B cell (primary cell): ENCODE measurements around the gene ANTXR1. TPM values are rescaled to one million over a fixed set of nuclear protein-coding genes. Genes with fewer than 3 reads are reported as not detected.

Source experiments
- ATAC-seq: fragments of 200-7000 bp; cut with Tn5 transposase; one replicate; pipeline ENCODE4 v1.10.0; 2021; ENCODE audit warnings: low read depth, mild to moderate bottlenecking, moderate number of reproducible peaks, moderate library complexity
- CTCF ChIA-PET: fragments of 350-600 bp; sonication (Branson Sonifier 250); formaldehyde crosslinking; loops from one replicate; lab custom pipeline; 2021; ENCODE audit warnings: antibody characterized with exemption, inconsistent platforms; lab: Charles Lee
- POLR2A ChIA-PET: fragments of 350-600 bp; sonication (Branson Sonifier 250); formaldehyde crosslinking; loops from one replicate; lab custom pipeline; 2021; ENCODE audit warnings: antibody characterized with exemption; lab: Charles Lee
- DNase-seq: peaks from one replicate; pipeline ENCODE4 v3.0.0; 2013
- H2AFZ ChIP-seq: 2 replicates; pipeline ENCODE4 v1.6.1; 2012; ENCODE audit warnings: mild to moderate bottlenecking, low read depth, low read length; ENCODE audit not compliant: insufficient read depth, poor library complexity, severe bottlenecking
- H3K27ac ChIP-seq, 2 donors: 1 replicate in 1 of 2; 2 replicates in 1 of 2; pipeline ENCODE4 v1.5.1; 2012 to 2013; ENCODE audit warnings: low read length in 2 of 2, mild to moderate bottlenecking in 2 of 2, moderate library complexity in 1 of 2
- H3K27me3 ChIP-seq, 4 experiments: fragments of 200-600 bp in 1 of 4; sonication (generic) in 1 of 4; replicated peaks in 1 of 4; 1 replicate in 2 of 4; 2 replicates in 2 of 4; pipeline versions ENCODE4 v1.6.1 to v1.7.0; 2013 to 2016; ENCODE audit warnings: low read length in 3 of 4, mild to moderate bottlenecking in 2 of 4, mixed read lengths in 1 of 4, moderate library complexity in 1 of 4; ENCODE audit not compliant: insufficient read depth in 4 of 4, control insufficient read depth in 3 of 4; ENCODE audit errors: control extremely low read depth in 1 of 4
- H3K36me3 ChIP-seq, 2 experiments: replicated peaks in 1 of 2; 1 replicate in 1 of 2; 2 replicates in 1 of 2; pipeline versions ENCODE4 v1.6.1 to v1.7.1; 2013; ENCODE audit warnings: low read length in 1 of 2; ENCODE audit not compliant: insufficient read depth in 2 of 2, control insufficient read depth in 1 of 2; ENCODE audit errors: control extremely low read depth in 1 of 2, extremely low read depth in 1 of 2
- H3K4me1 ChIP-seq, 2 donors: fragments of 200-600 bp in 1 of 2; sonication (generic) in 1 of 2; 1 replicate in 1 of 2; 2 replicates in 1 of 2; pipeline versions ENCODE4 v1.5.1 to v1.6.1; 2013 to 2017; ENCODE audit warnings: low read length in 2 of 2; ENCODE audit not compliant: control insufficient read depth in 2 of 2, insufficient read depth in 2 of 2
- H3K4me2 ChIP-seq: replicated peaks from 2 replicates; pipeline ENCODE3; 2012; ENCODE audit warnings: mild to moderate bottlenecking, low read depth, low read length; ENCODE audit not compliant: poor library complexity, severe bottlenecking
- H3K4me3 ChIP-seq, 5 experiments: fragments of 200-600 bp in 1 of 5; sonication (generic) in 1 of 5; 1 replicate in 3 of 5; 2 replicates in 2 of 5; pipeline versions ENCODE4 v1.5.1 to v1.7.0; 2011 to 2016; ENCODE audit warnings: low read length in 4 of 5, mild to moderate bottlenecking in 4 of 5, low read depth in 2 of 5, control low read depth in 1 of 5, moderate library complexity in 1 of 5; ENCODE audit not compliant: insufficient read depth in 1 of 5; ENCODE audit errors: control extremely low read depth in 1 of 5, extremely low read depth in 1 of 5
- H3K79me2 ChIP-seq: fragments of 200-600 bp; sonication (generic); one replicate; pipeline ENCODE4 v1.6.0; 2016; ENCODE audit warnings: low read length; ENCODE audit not compliant: control insufficient read depth, insufficient read depth
- H3K9ac ChIP-seq: fragments of 200-600 bp; sonication (generic); 2 replicates; pipeline ENCODE4 v1.6.1; 2017; ENCODE audit warnings: mild to moderate bottlenecking, low read length, moderate library complexity
- H3K9me3 ChIP-seq, 3 donors: one replicate each; pipeline versions ENCODE4 v1.6.1 to v1.7.1; 2013; ENCODE audit warnings: low read length in 2 of 3; ENCODE audit not compliant: control insufficient read depth in 2 of 3, insufficient read depth in 1 of 3; ENCODE audit errors: control extremely low read depth in 1 of 3
- H4K20me1 ChIP-seq: 2 replicates; pipeline ENCODE4 v1.6.0; 2012; ENCODE audit warnings: mild to moderate bottlenecking, low read length; ENCODE audit not compliant: insufficient read depth, control insufficient read depth, poor library complexity, severe bottlenecking
- H3K27ac Mint-ChIP-seq: one replicate; pipeline ENCODE4 v1.8.0; 2021; ENCODE audit warnings: mixed read lengths
- H3K27me3 Mint-ChIP-seq: one replicate; pipeline ENCODE4 v1.8.0; 2021; ENCODE audit warnings: mixed read lengths
- H3K4me1 Mint-ChIP-seq: one replicate; pipeline ENCODE4 v1.8.0; 2021; ENCODE audit warnings: mixed read lengths
- H3K4me3 Mint-ChIP-seq: one replicate; pipeline ENCODE4 v1.8.0; 2021; ENCODE audit warnings: mixed read lengths
- H3K9me3 Mint-ChIP-seq: one replicate; pipeline ENCODE4 v1.8.0; 2022; ENCODE audit warnings: mixed read lengths; ENCODE audit not compliant: insufficient read depth
- CTCF ChIP-seq: fragments of 200-600 bp; IDR thresholded peaks from one replicate; pipeline ENCODE4 v1.8.0; 2022; ENCODE audit warnings: antibody characterized with exemption, mild to moderate bottlenecking
- EZH2 ChIP-seq: IDR thresholded peaks from 2 replicates; pipeline ENCODE4 v1.6.1; 2012; ENCODE audit warnings: borderline replicate concordance, low read depth, mild to moderate bottlenecking, moderate library complexity, low read length; ENCODE audit not compliant: insufficient read depth, poor library complexity, severe bottlenecking
- WGBS: methylation state at CpG from one replicate; pipeline ENCODE4 v1.1.5; 2013; ENCODE audit warnings: missing lambda C conversion rate; ENCODE audit not compliant: insufficient coverage; 5-methylcytosine and 5-hydroxymethylcytosine counted together
- intact Hi-C: fragments of 100-400 bp; cut with micrococcal nuclease; formaldehyde crosslinking; loops from one replicate; pipeline ENCODE4 v1.10.0; 2022
- polyA plus RNA-seq: library from polyadenylated mRNA; depleted of rRNA; stranded (reverse); fragments of >200 nt; gene quantifications from 2 replicates; pipeline ENCODE4 v1.2.3, GENCODE V29; 2012
- total RNA-seq, 2 donors: library from RNA; stranded (reverse); fragments of 120-200 nt in 1 of 2; gene quantifications; 1 replicate in 1 of 2; 2 replicates in 1 of 2; pipeline versions ENCODE4 v1.2.3 to v1.2.4, GENCODE V29; 2013 to 2022

Gene ANTXR1
- total and polyA plus RNA-seq, 2 donors (not counting 1 experiment from before 2014, with no cell fraction given) = not detected

- Mint-ChIP-seq H3K27me3 (peaks cover 21% of the 10 kb centered on the region), H3K27ac (no peak overlapping the region), H3K4me3 (no peak overlapping the region), H3K4me1 (no peaks in the 10 kb centered on the region), H3K9me3 (no peaks in the 10 kb centered on the region)
- Histone ChIP-seq H3K36me3 (no peaks in the 10 kb centered on the region), H3K4me2 (no peak overlapping the region), H3K79me2 (no peaks in the 10 kb centered on the region), H3K4me1 (no peaks in the 10 kb centered on the region), H2AFZ (no peak overlapping the region), H3K4me3 (no peak overlapping the region), H3K27me3 (peaks cover 0 to 5% (median 0%) of the 10 kb centered on the region in 4 experiments), H3K9ac (no peak overlapping the region), H4K20me1 (no peaks in the 10 kb centered on the region), H3K27ac (no peak overlapping the region), H3K9me3 (no peaks in the 10 kb centered on the region)
- POLR2A ChIA-PET = no interaction called here
- intact Hi-C loops = no loop called here
- CTCF ChIA-PET = no interaction called here
- 55% methylated on average over 3 of the region's 4 CpGs for WGBS
- DNase-seq (no peak), ATAC-seq (no peak)
- TF ChIP-seq CTCF = no peak
- TF ChIP-seq EZH2 = no peak
These were observed 111.4 kb downstream of the ANTXR1 start for GRCh38 chr2:69124343-69124742.

- H3K9me3 Mint-ChIP-seq = no peaks in the 10 kb centered on the region
- no peaks in the 10 kb centered on the region for H3K4me1 ChIP-seq
- H3K4me3 ChIP-seq = no peak overlapping the region
- CTCF ChIA-PET = no interaction called here
- no peak for DNase-seq
- no peaks in the 10 kb centered on the region for H3K9me3 ChIP-seq
- H2AFZ ChIP-seq = no peak overlapping the region
- no CpG with 5 or more reads among the region's 3 CpGs for WGBS
- peaks cover 24% of the 10 kb centered on the region for H3K27me3 Mint-ChIP-seq
- H3K79me2 ChIP-seq = no peaks in the 10 kb centered on the region
- H3K4me2 ChIP-seq = no peak overlapping the region
- H4K20me1 ChIP-seq = no peaks in the 10 kb centered on the region
- POLR2A ChIA-PET = no interaction called here
- TF ChIP-seq EZH2 (no peak), CTCF (no peak)
- no peak overlapping the region for H3K27ac Mint-ChIP-seq
- intact Hi-C loops = no loop called here
- no peak for ATAC-seq
- H3K4me1 Mint-ChIP-seq = no peaks in the 10 kb centered on the region
- H3K27me3 ChIP-seq = peaks cover 0 to 5% (median 0%) of the 10 kb centered on the region in 4 experiments
- H3K9ac ChIP-seq = no peak overlapping the region
- no peak overlapping the region for H3K4me3 Mint-ChIP-seq
- no peaks in the 10 kb centered on the region for H3K36me3 ChIP-seq
- H3K27ac ChIP-seq = no peak overlapping the region
These were observed 112.8 kb downstream of the ANTXR1 start for GRCh38 chr2:69125816-69126215.
